ENCODE results near the gene OR10H1. TPM values are rescaled to one million over a fixed set of nuclear protein-coding genes. Genes with fewer than 3 reads are reported as not detected.
A peak's percentile ranks its signal among the peaks of the same experiment; 100 is the strongest.

OR10H1 gene
- total and polyA plus RNA-seq, 9 of the 15 experiments (the other 6 are each of a cell fraction or from before 2014, with no cell fraction given): not detected

- no peak for TF ChIP-seq BRD9 (IDR thresholded peaks at IDR 0.05; ENCODE audit: low read depth, partially characterized antibody)
- TF ChIP-seq TGIF2 (CRISPR knock-in tag; IDR thresholded peaks at IDR 0.05): no peak
- TF ChIP-seq MCM2 (IDR thresholded peaks at IDR 0.05; ENCODE audit: low read depth): no peak
- 0 out of 2 replicates have a peak, but pooled peaks have one; percentile 59 for TF ChIP-seq E4F1 (CRISPR knock-in tag; IDR thresholded peaks at IDR 0.05; ENCODE audit: borderline replicate concordance)
- TF ChIP-seq HNRNPH1 (optimal IDR thresholded peaks at IDR 0.05; ENCODE audit: low read depth, low read length): no peak
- no peak for TF ChIP-seq STAG1 (CRISPR knock-in tag; IDR thresholded peaks at IDR 0.05; ENCODE audit: borderline replicate concordance)
- no peak for TF ChIP-seq WHSC1 (IDR thresholded peaks at IDR 0.05; ENCODE audit: low read length)
- no peak for TF ChIP-seq RAD51 (IDR thresholded peaks at IDR 0.05; ENCODE audit: borderline replicate concordance, low read depth)
- TF ChIP-seq, protein P1, sequence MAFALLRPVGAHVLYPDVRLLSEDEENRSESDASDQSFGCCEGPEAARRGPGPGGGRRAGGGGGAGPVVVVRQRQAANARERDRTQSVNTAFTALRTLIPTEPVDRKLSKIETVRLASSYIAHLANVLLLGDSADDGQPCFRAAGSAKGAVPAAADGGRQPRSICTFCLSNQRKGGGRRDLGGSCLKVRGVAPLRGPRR (CRISPR knock-in tag; IDR thresholded peaks at IDR 0.05): no peak
- no peak for TF ChIP-seq GTF2F1 (IDR thresholded peaks at IDR 0.05; ENCODE audit: low read depth, low read length)
- TF ChIP-seq ATF1 (CRISPR knock-in tag; IDR thresholded peaks at IDR 0.05): no peak
- peak; percentile 86 for TF ChIP-seq ATF1 (tag; IDR thresholded peaks at IDR 0.05)
- TF ChIP-seq, protein P2, sequence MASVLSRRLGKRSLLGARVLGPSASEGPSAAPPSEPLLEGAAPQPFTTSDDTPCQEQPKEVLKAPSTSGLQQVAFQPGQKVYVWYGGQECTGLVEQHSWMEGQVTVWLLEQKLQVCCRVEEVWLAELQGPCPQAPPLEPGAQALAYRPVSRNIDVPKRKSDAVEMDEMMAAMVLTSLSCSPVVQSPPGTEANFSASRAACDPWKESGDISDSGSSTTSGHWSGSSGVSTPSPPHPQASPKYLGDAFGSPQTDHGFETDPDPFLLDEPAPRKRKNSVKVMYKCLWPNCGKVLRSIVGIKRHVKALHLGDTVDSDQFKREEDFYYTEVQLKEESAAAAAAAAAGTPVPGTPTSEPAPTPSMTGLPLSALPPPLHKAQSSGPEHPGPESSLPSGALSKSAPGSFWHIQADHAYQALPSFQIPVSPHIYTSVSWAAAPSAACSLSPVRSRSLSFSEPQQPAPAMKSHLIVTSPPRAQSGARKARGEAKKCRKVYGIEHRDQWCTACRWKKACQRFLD (CRISPR knock-in tag; IDR thresholded peaks at IDR 0.05): no peak
- peak; percentile 93 to 97 for TF ChIP-seq UBTF (IDR thresholded peaks at IDR 0.05; ENCODE audit: borderline replicate concordance in 1 of 2, low read depth in 2 of 2, low read length in 2 of 2)
- no peak for TF ChIP-seq ILF3 (IDR thresholded peaks at IDR 0.05; ENCODE audit: borderline replicate concordance)
- TF ChIP-seq LARP7 (IDR thresholded peaks at IDR 0.05): no peak
- no peak for TF ChIP-seq FOXA3 (CRISPR knock-in tag; conservative IDR thresholded peaks at IDR 0.05 in 1 of 2, IDR thresholded peaks at IDR 0.05 in 1 of 2)
- no peak for TF ChIP-seq HEY1 (CRISPR knock-in tag; IDR thresholded peaks at IDR 0.05; ENCODE audit: borderline replicate concordance)
- TF ChIP-seq HES1 (IDR thresholded peaks at IDR 0.05; ENCODE audit: low read depth): no peak
- TF ChIP-seq SOX6 (IDR thresholded peaks at IDR 0.05): no peak
- TF ChIP-seq ZNF584 (CRISPR knock-in tag; IDR thresholded peaks at IDR 0.05; ENCODE audit: low read depth): no peak
These were observed 21.1 kb upstream of the OR10H1 start (continued) for GRCh38 chr19:15836330-15837220.
